ENCODE measurements around the gene SYP. TPM values are rescaled to one million over a fixed set of nuclear protein-coding genes. Genes with fewer than 3 reads are reported as not detected.

Gene SYP
- total RNA-seq, 1 experiment from 2014 or later = 0.44 TPM

DNA sequence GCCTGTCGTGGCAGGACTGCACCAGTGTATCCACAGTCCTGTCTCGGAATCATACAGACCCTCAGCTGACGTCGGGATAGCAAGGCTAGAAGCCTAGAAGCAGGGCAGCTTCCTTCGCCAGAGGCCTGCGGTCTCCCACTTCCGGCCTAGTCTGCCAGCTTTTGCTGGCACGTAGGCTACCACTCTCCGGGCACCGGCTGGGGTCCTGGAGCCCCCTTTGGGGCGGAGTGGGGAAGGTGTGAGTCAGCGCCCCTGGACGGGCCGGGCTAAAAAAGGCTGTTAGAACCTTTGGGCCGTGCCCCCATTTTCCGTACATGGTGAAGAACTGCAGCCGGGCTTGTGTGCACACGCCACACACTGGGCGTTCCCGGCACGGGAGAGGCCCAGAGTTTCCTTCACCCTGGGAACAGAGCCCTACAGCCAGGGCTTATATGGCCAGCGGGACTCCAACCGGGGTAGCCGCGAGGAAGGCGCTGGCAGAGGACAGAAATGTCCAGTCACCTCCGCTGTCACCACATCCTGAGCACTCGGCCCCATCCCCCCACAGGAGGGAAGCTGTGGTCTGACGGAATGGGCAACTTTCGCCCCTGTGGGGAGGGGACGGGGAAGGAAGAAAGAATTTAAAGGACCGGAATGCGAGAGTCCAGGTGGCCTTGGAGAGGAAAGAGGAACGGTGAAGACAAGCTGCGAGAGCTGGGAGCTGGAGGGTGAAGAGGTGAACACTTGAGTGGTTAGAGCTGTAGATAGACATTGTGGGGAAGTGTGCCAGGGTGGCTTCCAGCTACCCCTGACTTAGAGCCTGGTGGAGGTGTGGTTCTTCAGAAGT is 32.9 kb downstream of the SYP start:
- Histone ChIP-seq H3K9me3 (ENCODE audit: insufficient read depth, low read depth) (no peaks in the 10 kb centered on the region), H3K79me2 (ENCODE audit: low read depth) (no peaks in the 10 kb centered on the region), H4K20me1 (ENCODE audit: insufficient read depth) (no peaks in the 10 kb centered on the region), H3K36me3 (ENCODE audit: low read depth) (no peaks in the 10 kb centered on the region), H3K4me2 (no peak overlapping the region), H3K27ac (no peak overlapping the region), H3K4me1 (replicated peaks; ENCODE audit: insufficient read depth) (no peaks in the 10 kb centered on the region), H3F3A (ENCODE audit: insufficient read depth, low read depth) (no peaks in the 10 kb centered on the region), H3K9me2 (ENCODE audit: insufficient read depth) (no peaks in the 10 kb centered on the region), H2AFZ (no peak overlapping the region), H3K27me3 (ENCODE audit: insufficient read depth, low read depth) (no peaks in the 10 kb centered on the region), H3K4me3 (no peak overlapping the region)
- intact Hi-C loops (cut with micrococcal nuclease; ENCODE audit: unreplicated experiment) = loop anchor here (2.0 kb wide), 1 partner anchor 18 kb away; no protein-coding TSS in a partner anchor
- ChIA-PET CTCF (interaction anchor here (0.5 kb wide), 1 partner anchor 26 kb away, joined by 3 read pairs; no protein-coding TSS in a partner anchor), POLR2A (ENCODE audit: unreplicated experiment) (interaction anchor here (0.6 kb wide), 2 partner anchors 23 to 26 kb away, joined by 4 to 12 read pairs; no protein-coding TSS in a partner anchor)
- DNase-seq = peak in 1 of 2 experiments; percentile 51
- TSS peak; percentile 18 for BruUV-seq (replicated peaks)
- TF ChIP-seq EZH2 (IDR thresholded peaks at IDR 0.05; ENCODE audit: low read depth) = no peak
- TF ChIP-seq, protein P1, sequence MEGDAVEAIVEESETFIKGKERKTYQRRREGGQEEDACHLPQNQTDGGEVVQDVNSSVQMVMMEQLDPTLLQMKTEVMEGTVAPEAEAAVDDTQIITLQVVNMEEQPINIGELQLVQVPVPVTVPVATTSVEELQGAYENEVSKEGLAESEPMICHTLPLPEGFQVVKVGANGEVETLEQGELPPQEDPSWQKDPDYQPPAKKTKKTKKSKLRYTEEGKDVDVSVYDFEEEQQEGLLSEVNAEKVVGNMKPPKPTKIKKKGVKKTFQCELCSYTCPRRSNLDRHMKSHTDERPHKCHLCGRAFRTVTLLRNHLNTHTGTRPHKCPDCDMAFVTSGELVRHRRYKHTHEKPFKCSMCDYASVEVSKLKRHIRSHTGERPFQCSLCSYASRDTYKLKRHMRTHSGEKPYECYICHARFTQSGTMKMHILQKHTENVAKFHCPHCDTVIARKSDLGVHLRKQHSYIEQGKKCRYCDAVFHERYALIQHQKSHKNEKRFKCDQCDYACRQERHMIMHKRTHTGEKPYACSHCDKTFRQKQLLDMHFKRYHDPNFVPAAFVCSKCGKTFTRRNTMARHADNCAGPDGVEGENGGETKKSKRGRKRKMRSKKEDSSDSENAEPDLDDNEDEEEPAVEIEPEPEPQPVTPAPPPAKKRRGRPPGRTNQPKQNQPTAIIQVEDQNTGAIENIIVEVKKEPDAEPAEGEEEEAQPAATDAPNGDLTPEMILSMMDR (conservative IDR thresholded peaks at IDR 0.05) = no peak

DNA sequence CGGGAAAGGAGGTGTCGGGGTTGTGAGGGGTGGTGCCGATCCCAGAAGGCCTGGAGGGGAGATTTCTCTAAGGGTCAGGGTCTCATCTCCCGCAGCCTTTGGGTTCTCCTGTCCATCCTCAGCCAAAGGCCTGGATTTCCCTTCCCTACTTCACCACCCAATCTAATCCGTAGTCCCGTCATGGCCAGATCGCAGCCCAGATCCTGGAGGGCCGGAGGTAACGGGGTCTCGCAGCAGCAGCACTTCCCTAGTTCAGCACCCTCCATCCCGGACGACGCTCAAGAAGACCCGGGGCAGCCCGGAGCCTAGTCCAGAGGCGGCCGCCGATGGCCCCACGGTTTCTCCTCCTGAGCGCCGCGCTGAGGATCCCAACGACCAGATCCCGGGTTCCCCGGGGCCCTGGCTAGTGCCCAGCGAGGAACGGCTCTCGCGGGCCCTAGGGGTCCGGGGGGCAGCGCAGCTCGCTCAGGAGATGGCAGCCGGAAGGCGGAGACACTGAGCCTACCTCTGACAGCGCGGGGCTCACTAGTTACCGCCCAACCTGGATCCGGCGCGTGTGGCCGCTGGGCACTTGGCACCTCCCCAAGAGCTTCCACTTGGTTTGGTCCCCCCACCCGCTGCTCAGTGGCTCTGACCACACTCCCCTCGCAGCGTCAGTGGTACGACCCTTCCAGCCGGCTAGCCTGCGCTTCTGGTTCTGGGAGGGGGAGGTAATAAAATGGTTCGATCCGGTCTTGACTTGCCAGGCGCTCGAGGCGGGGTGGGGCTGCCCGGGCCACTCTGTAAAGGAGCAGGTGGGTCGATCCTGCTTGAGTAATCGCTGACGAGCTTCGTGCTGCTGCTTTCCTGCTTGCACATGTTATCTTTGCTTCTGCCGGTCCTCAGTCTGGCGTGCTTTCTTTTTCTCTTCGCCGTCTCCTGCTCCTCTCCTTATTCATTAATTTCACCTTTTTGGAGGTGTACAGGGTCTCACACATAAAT is 33.8 kb downstream of the SYP start:
- BruUV-seq (replicated peaks) = no TSS peak
- Histone ChIP-seq H2AFZ (no peak overlapping the region), H3K36me3 (ENCODE audit: low read depth) (no peaks in the 10 kb centered on the region), H3K4me1 (replicated peaks; ENCODE audit: insufficient read depth) (no peaks in the 10 kb centered on the region), H4K20me1 (ENCODE audit: insufficient read depth) (no peaks in the 10 kb centered on the region), H3K9me2 (ENCODE audit: insufficient read depth) (no peaks in the 10 kb centered on the region), H3F3A (ENCODE audit: insufficient read depth, low read depth) (no peaks in the 10 kb centered on the region), H3K79me2 (ENCODE audit: low read depth) (no peaks in the 10 kb centered on the region), H3K4me3 (no peak overlapping the region), H3K27me3 (ENCODE audit: insufficient read depth, low read depth) (no peaks in the 10 kb centered on the region), H3K27ac (no peak overlapping the region), H3K4me2 (no peak overlapping the region), H3K9me3 (ENCODE audit: insufficient read depth, low read depth) (no peaks in the 10 kb centered on the region)
- CTCF ChIA-PET = no interaction called here
- intact Hi-C loops (cut with micrococcal nuclease; ENCODE audit: unreplicated experiment) = loop anchor here (2.0 kb wide), 1 partner anchor 19 kb away; no protein-coding TSS in a partner anchor
- POLR2A ChIA-PET (ENCODE audit: unreplicated experiment) = interaction anchor here (0.6 kb wide), 1 partner anchor 27 kb away, joined by 4 read pairs; no protein-coding TSS in a partner anchor
- TF ChIP-seq, protein P1 (conservative IDR thresholded peaks at IDR 0.05) = no peak
- no peak for TF ChIP-seq EZH2 (IDR thresholded peaks at IDR 0.05; ENCODE audit: low read depth)
- no peak for DNase-seq

DNA sequence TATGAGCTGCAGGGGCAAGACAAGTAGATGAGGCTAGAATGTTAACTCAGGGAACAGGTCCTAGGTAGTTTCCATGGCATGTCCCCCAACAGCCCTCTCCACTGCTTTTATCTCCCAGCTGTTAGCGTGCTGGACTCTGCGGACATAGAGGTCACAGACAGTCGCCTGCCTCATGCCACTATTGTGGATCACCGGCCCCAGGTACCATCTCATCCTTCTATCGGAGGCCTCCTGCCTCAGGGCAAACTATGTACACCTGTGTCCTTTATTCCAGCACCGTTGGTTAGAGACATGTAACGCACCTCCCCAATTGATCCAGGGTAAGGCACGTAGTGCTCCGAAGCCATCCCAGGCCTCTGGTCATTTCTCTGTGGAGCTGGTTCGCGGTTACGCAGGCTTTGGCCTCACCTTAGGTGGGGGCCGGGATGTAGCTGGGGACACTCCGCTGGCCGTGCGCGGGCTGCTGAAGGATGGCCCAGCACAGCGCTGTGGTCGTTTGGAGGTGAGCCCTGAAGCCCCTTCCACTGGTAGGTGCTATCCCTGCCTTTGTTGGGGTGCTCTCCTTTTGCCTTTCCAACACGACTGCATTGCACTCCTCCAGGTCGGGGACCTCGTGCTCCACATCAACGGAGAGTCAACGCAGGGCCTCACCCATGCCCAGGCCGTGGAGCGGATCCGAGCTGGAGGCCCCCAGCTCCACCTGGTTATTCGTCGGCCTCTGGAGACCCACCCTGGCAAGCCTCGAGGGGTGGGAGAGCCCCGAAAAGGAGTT is 35.2 kb downstream of the SYP start:
- Histone ChIP-seq H3K79me2 (ENCODE audit: low read depth) (no peaks in the 10 kb centered on the region), H3K4me2 (no peak overlapping the region), H3K27ac (no peak overlapping the region), H3K9me3 (ENCODE audit: insufficient read depth, low read depth) (no peaks in the 10 kb centered on the region), H3K27me3 (ENCODE audit: insufficient read depth, low read depth) (no peaks in the 10 kb centered on the region), H3F3A (ENCODE audit: insufficient read depth, low read depth) (no peaks in the 10 kb centered on the region), H3K4me1 (replicated peaks; ENCODE audit: insufficient read depth) (no peaks in the 10 kb centered on the region), H4K20me1 (ENCODE audit: insufficient read depth) (no peaks in the 10 kb centered on the region), H3K9me2 (ENCODE audit: insufficient read depth) (no peaks in the 10 kb centered on the region), H2AFZ (no peak overlapping the region), H3K36me3 (ENCODE audit: low read depth) (no peaks in the 10 kb centered on the region), H3K4me3 (no peak overlapping the region)
- no TSS peak for BruUV-seq (replicated peaks)
- no peak for DNase-seq
- intact Hi-C loops (cut with micrococcal nuclease; ENCODE audit: unreplicated experiment) = no loop called here
- TF ChIP-seq, protein P1 (conservative IDR thresholded peaks at IDR 0.05) = no peak
- TF ChIP-seq EZH2 (IDR thresholded peaks at IDR 0.05; ENCODE audit: low read depth) = no peak
- CTCF ChIA-PET = no interaction called here
- POLR2A ChIA-PET (ENCODE audit: unreplicated experiment) = no interaction called here
